ENCODE results near the gene ADAM21.

Gene ADAM21

GRCh38 chr14:70441641-70442040, 10.3 kb upstream of the ADAM21 start:
- Histone ChIP-seq H3K4me1 (ENCODE audit: control insufficient read depth in 2 of 2, insufficient read depth in 1 of 2, low read depth in 1 of 2, low read length in 2 of 2) (no peaks in the 10 kb centered on the region), H3K14ac (ENCODE audit: low read length) (no peak overlapping the region), H2BK12ac (ENCODE audit: low read length) (no peak overlapping the region), H3K9ac (ENCODE audit: low read depth, low read length, poor library complexity) (no peak overlapping the region), H3K23ac (ENCODE audit: low read depth, low read length, poor library complexity) (no peak overlapping the region), H2BK5ac (ENCODE audit: low read length) (no peak overlapping the region), H2BK120ac (ENCODE audit: low read depth, low read length) (no peak overlapping the region), H3K27ac (replicated peaks; ENCODE audit: low read length) (no peak overlapping the region), H3K36me3 (replicated peaks in 1 of 2; ENCODE audit: control insufficient read depth in 2 of 2, insufficient read depth in 2 of 2, low read length in 2 of 2) (no peaks in the 10 kb centered on the region), H3K4me2 (ENCODE audit: insufficient read depth, low read length, poor library complexity, severe bottlenecking) (no peak overlapping the region), H2BK15ac (ENCODE audit: low read length) (no peak overlapping the region), H3K79me1 (ENCODE audit: low read depth, low read length) (no peaks in the 10 kb centered on the region), H3K9me3 (replicated peaks in 1 of 2; ENCODE audit: control insufficient read depth in 2 of 2, insufficient read depth in 1 of 2, low read depth in 1 of 2, low read length in 2 of 2) (peaks cover 17 to 29% of the 10 kb centered on the region in 2 donors), H3K4ac (ENCODE audit: low read length) (no peak overlapping the region), H3K4me3 (ENCODE audit: low read length in 2 of 2) (no peak overlapping the region), H4K8ac (ENCODE audit: low read depth, low read length) (no peak overlapping the region), H3K18ac (ENCODE audit: low read length) (no peak overlapping the region), H4K91ac (ENCODE audit: low read depth, low read length, poor library complexity) (no peak overlapping the region), H3K27me3 (ENCODE audit: control insufficient read depth in 3 of 3, insufficient read depth in 3 of 3, low read depth in 1 of 3, low read length in 3 of 3) (no peaks in the 10 kb centered on the region), H2AK5ac (ENCODE audit: low read depth, low read length) (no peak overlapping the region), H2AFZ (ENCODE audit: low read length) (no peak overlapping the region)
- no CpG with 5 or more reads among the region's 3 CpGs for WGBS, 2 donors (ENCODE audit: extremely low coverage in 2 of 2, insufficient read length in 2 of 2, insufficient replicate concordance in 1 of 2)
- no peak for DNase-seq (ENCODE audit: low spot score)

GRCh38 chr14:70442750-70443149, 9.2 kb upstream of the ADAM21 start:
- Histone ChIP-seq H3K79me1 (ENCODE audit: low read depth, low read length) (no peaks in the 10 kb centered on the region), H3K36me3 (replicated peaks in 1 of 2; ENCODE audit: control insufficient read depth in 2 of 2, insufficient read depth in 2 of 2, low read length in 2 of 2) (no peaks in the 10 kb centered on the region), H3K9me3 (replicated peaks in 1 of 2; ENCODE audit: control insufficient read depth in 2 of 2, insufficient read depth in 1 of 2, low read depth in 1 of 2, low read length in 2 of 2) (peaks cover 17 to 29% of the 10 kb centered on the region in 2 donors), H3K27ac (replicated peaks; ENCODE audit: low read length) (no peak overlapping the region), H3K18ac (ENCODE audit: low read length) (no peak overlapping the region), H3K9ac (ENCODE audit: low read depth, low read length, poor library complexity) (no peak overlapping the region), H2BK120ac (ENCODE audit: low read depth, low read length) (no peak overlapping the region), H3K4me2 (ENCODE audit: insufficient read depth, low read length, poor library complexity, severe bottlenecking) (no peak overlapping the region), H3K23ac (ENCODE audit: low read depth, low read length, poor library complexity) (no peak overlapping the region), H3K27me3 (ENCODE audit: control insufficient read depth in 3 of 3, insufficient read depth in 3 of 3, low read depth in 1 of 3, low read length in 3 of 3) (no peaks in the 10 kb centered on the region), H3K14ac (ENCODE audit: low read length) (no peak overlapping the region), H4K8ac (ENCODE audit: low read depth, low read length) (no peak overlapping the region), H2AFZ (ENCODE audit: low read length) (no peak overlapping the region), H2BK15ac (ENCODE audit: low read length) (no peak overlapping the region), H2AK5ac (ENCODE audit: low read depth, low read length) (no peak overlapping the region), H4K91ac (ENCODE audit: low read depth, low read length, poor library complexity) (no peak overlapping the region), H3K4ac (ENCODE audit: low read length) (no peak overlapping the region), H2BK5ac (ENCODE audit: low read length) (no peak overlapping the region), H3K4me1 (ENCODE audit: control insufficient read depth in 2 of 2, insufficient read depth in 1 of 2, low read depth in 1 of 2, low read length in 2 of 2) (no peaks in the 10 kb centered on the region), H3K4me3 (ENCODE audit: low read length in 2 of 2) (no peak overlapping the region), H2BK12ac (ENCODE audit: low read length) (no peak overlapping the region)
- WGBS, 2 donors (ENCODE audit: extremely low coverage in 2 of 2, insufficient read length in 2 of 2, insufficient replicate concordance in 1 of 2): no CpG with 5 or more reads among the region's 4 CpGs
- DNase-seq (ENCODE audit: low spot score): no peak

- Histone ChIP-seq H3K4me1 (ENCODE audit: control insufficient read depth in 2 of 2, insufficient read depth in 1 of 2, low read depth in 1 of 2, low read length in 2 of 2) (peaks cover 0 to 3% of the 10 kb centered on the region in 2 donors), H2BK12ac (ENCODE audit: low read length) (no peak overlapping the region), H3K79me1 (ENCODE audit: low read depth, low read length) (no peaks in the 10 kb centered on the region), H4K8ac (ENCODE audit: low read depth, low read length) (no peak overlapping the region), H2BK120ac (ENCODE audit: low read depth, low read length) (no peak overlapping the region), H2AFZ (ENCODE audit: low read length) (no peak overlapping the region), H3K23ac (ENCODE audit: low read depth, low read length, poor library complexity) (no peak overlapping the region), H3K36me3 (replicated peaks in 1 of 2; ENCODE audit: control insufficient read depth in 2 of 2, insufficient read depth in 2 of 2, low read length in 2 of 2) (no peaks in the 10 kb centered on the region), H3K4ac (ENCODE audit: low read length) (no peak overlapping the region), H2AK5ac (ENCODE audit: low read depth, low read length) (no peak overlapping the region), H3K27me3 (ENCODE audit: control insufficient read depth in 3 of 3, insufficient read depth in 3 of 3, low read depth in 1 of 3, low read length in 3 of 3) (no peaks in the 10 kb centered on the region), H3K14ac (ENCODE audit: low read length) (no peak overlapping the region), H3K4me3 (ENCODE audit: low read length in 2 of 2) (no peak overlapping the region), H3K18ac (ENCODE audit: low read length) (no peak overlapping the region), H2BK5ac (ENCODE audit: low read length) (no peak overlapping the region), H3K9ac (ENCODE audit: low read depth, low read length, poor library complexity) (no peak overlapping the region), H3K27ac (replicated peaks; ENCODE audit: low read length) (no peak overlapping the region), H2BK15ac (ENCODE audit: low read length) (no peak overlapping the region), H3K9me3 (replicated peaks in 1 of 2; ENCODE audit: control insufficient read depth in 2 of 2, insufficient read depth in 1 of 2, low read depth in 1 of 2, low read length in 2 of 2) (peaks cover 10 to 20% of the 10 kb centered on the region in 2 donors), H4K91ac (ENCODE audit: low read depth, low read length, poor library complexity) (no peak overlapping the region), H3K4me2 (ENCODE audit: insufficient read depth, low read length, poor library complexity, severe bottlenecking) (no peak overlapping the region)
- no peak for DNase-seq (ENCODE audit: low spot score)
- WGBS, 2 donors (ENCODE audit: extremely low coverage in 2 of 2, insufficient read length in 2 of 2, insufficient replicate concordance in 1 of 2): no CpG with 5 or more reads among the region's 4 CpGs
These were observed 3.2 kb upstream of the ADAM21 start for GRCh38 chr14:70448633-70449340.

- Histone ChIP-seq H3K9me3 (replicated peaks in 1 of 2; ENCODE audit: control insufficient read depth in 2 of 2, insufficient read depth in 1 of 2, low read depth in 1 of 2, low read length in 2 of 2) (no peaks in the 10 kb centered on the region), H2AFZ (ENCODE audit: low read length) (no peak overlapping the region), H3K4me1 (ENCODE audit: control insufficient read depth in 2 of 2, insufficient read depth in 1 of 2, low read depth in 1 of 2, low read length in 2 of 2) (peaks cover 0 to 6% of the 10 kb centered on the region in 2 donors), H4K91ac (ENCODE audit: low read depth, low read length, poor library complexity) (no peak overlapping the region), H3K18ac (ENCODE audit: low read length) (no peak overlapping the region), H2BK12ac (ENCODE audit: low read length) (no peak overlapping the region), H3K4me3 (ENCODE audit: low read length in 2 of 2) (no peak overlapping the region), H2AK5ac (ENCODE audit: low read depth, low read length) (no peak overlapping the region), H4K8ac (ENCODE audit: low read depth, low read length) (no peak overlapping the region), H2BK5ac (ENCODE audit: low read length) (no peak overlapping the region), H2BK120ac (ENCODE audit: low read depth, low read length) (no peak overlapping the region), H3K27ac (replicated peaks; ENCODE audit: low read length) (no peak overlapping the region), H3K4me2 (ENCODE audit: insufficient read depth, low read length, poor library complexity, severe bottlenecking) (no peak overlapping the region), H3K79me1 (ENCODE audit: low read depth, low read length) (no peaks in the 10 kb centered on the region), H3K23ac (ENCODE audit: low read depth, low read length, poor library complexity) (no peak overlapping the region), H3K9ac (ENCODE audit: low read depth, low read length, poor library complexity) (no peak overlapping the region), H3K4ac (ENCODE audit: low read length) (no peak overlapping the region), H3K36me3 (replicated peaks in 1 of 2; ENCODE audit: control insufficient read depth in 2 of 2, insufficient read depth in 2 of 2, low read length in 2 of 2) (no peaks in the 10 kb centered on the region), H3K27me3 (ENCODE audit: control insufficient read depth in 3 of 3, insufficient read depth in 3 of 3, low read depth in 1 of 3, low read length in 3 of 3) (no peaks in the 10 kb centered on the region), H3K14ac (ENCODE audit: low read length) (no peak overlapping the region), H2BK15ac (ENCODE audit: low read length) (no peak overlapping the region)
- WGBS, 2 donors (ENCODE audit: extremely low coverage in 2 of 2, insufficient read length in 2 of 2, insufficient replicate concordance in 1 of 2): no CpG with 5 or more reads among the region's 1 CpG
- no peak for DNase-seq (ENCODE audit: low spot score)
These were observed 2.8 kb downstream of the ADAM21 start for GRCh38 chr14:70454731-70455130.

Measured in neuronal stem cell (in vitro differentiated cells).